GM23248 (cell line): ENCODE measurements around the gene SLC13A3.

Experiments used
- EZH2 ChIP-seq: fragments of 200-600 bp; sonication (generic); IDR thresholded peaks from 2 replicates; pipeline ENCODE4 v1.6.1; 2018; ENCODE audit warnings: antibody characterized with exemption, mild to moderate bottlenecking; ENCODE audit not compliant: insufficient read depth, poor library complexity, severe bottlenecking
- EZH2phosphoT487 ChIP-seq: fragments of 200-600 bp; sonication (generic); IDR thresholded peaks from 2 replicates; pipeline ENCODE4 v1.6.1; 2018; ENCODE audit warnings: antibody characterized with exemption, moderate library complexity, mild to moderate bottlenecking, low read depth; ENCODE audit not compliant: insufficient read depth

DNA sequence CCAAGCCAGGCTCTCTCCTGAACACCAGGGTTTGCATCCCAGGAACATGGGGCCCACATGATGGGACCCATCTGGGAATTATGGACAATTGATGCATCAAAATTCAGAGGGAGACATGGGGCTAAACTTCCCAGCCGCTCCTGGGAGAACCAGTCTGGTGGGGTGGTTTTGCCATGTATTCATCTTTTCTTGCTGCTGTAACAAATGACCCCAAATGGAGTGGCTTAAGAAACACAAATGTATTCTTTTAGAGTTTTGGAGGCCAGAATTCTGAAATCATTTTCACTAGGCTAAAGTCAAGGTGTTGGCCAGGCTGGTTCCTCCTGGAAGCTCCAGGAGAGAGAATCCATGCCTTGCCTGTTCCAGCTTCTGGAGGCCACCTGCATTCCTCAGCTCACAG, 6.5 kb downstream of the SLC13A3 start:
- no peak for TF ChIP-seq EZH2phosphoT487
- no peak for TF ChIP-seq EZH2
